ENCODE measurements around the gene SYK.

Gene SYK

GRCh38 chr9:90901933-90902332 lies 100.3 kb downstream of the SYK start:
- TF ChIP-seq CTCF (IDR thresholded peaks at IDR 0.05; ENCODE audit: control insufficient read depth, insufficient read depth, low read depth, low read length, missing control alignments) = no peak
- no peak for DNase-seq (ENCODE audit: low read depth)

GRCh38 chr9:90903766-90904424 lies 102.3 kb downstream of the SYK start:
- no peak for TF ChIP-seq CTCF (IDR thresholded peaks at IDR 0.05; ENCODE audit: control insufficient read depth, insufficient read depth, low read depth, low read length, missing control alignments)
- no peak for DNase-seq (ENCODE audit: low read depth)
- H3K4me3 ChIP-seq (ENCODE audit: control insufficient read depth, low read depth, low read length) = no peak overlapping the region

More at GRCh38 chr9:90901933-90902332, 100.3 kb downstream of the SYK start:
- no peak overlapping the region for H3K4me3 ChIP-seq (ENCODE audit: control insufficient read depth, low read depth, low read length)

- no peak overlapping the region for H3K4me3 ChIP-seq (ENCODE audit: control insufficient read depth, low read depth, low read length)
- TF ChIP-seq CTCF (IDR thresholded peaks at IDR 0.05; ENCODE audit: control insufficient read depth, insufficient read depth, low read depth, low read length, missing control alignments) = no peak
- no peak for DNase-seq (ENCODE audit: low read depth)
Observed at GRCh38 chr9:90904706-90905478, 103.3 kb downstream of the SYK start.

- DNase-seq (ENCODE audit: low read depth) = no peak
- H3K4me3 ChIP-seq (ENCODE audit: control insufficient read depth, low read depth, low read length) = no peak overlapping the region
- TF ChIP-seq CTCF (IDR thresholded peaks at IDR 0.05; ENCODE audit: control insufficient read depth, insufficient read depth, low read depth, low read length, missing control alignments) = no peak
Observed at GRCh38 chr9:90905822-90906221, 104.2 kb downstream of the SYK start.

- H3K4me3 ChIP-seq (ENCODE audit: control insufficient read depth, low read depth, low read length) = no peak overlapping the region
- TF ChIP-seq CTCF (IDR thresholded peaks at IDR 0.05; ENCODE audit: control insufficient read depth, insufficient read depth, low read depth, low read length, missing control alignments) = no peak
- DNase-seq (ENCODE audit: low read depth) = no peak
Observed at GRCh38 chr9:90906316-90907055, 104.9 kb downstream of the SYK start.

GRCh38 chr9:90907056-90907445 lies 105.4 kb downstream of the SYK start:
- TF ChIP-seq CTCF (IDR thresholded peaks at IDR 0.05; ENCODE audit: control insufficient read depth, insufficient read depth, low read depth, low read length, missing control alignments) = no peak
- DNase-seq (ENCODE audit: low read depth) = no peak
- H3K4me3 ChIP-seq (ENCODE audit: control insufficient read depth, low read depth, low read length) = no peak overlapping the region

All from AG09309 (cell line).